ENCODE data around the gene COL1A2. TPM values are rescaled to one million over a fixed set of nuclear protein-coding genes. Genes with fewer than 3 reads are reported as not detected.

COL1A2 gene
- total RNA-seq, 1 experiment from 2014 or later, result 42.1 TPM

DNA sequence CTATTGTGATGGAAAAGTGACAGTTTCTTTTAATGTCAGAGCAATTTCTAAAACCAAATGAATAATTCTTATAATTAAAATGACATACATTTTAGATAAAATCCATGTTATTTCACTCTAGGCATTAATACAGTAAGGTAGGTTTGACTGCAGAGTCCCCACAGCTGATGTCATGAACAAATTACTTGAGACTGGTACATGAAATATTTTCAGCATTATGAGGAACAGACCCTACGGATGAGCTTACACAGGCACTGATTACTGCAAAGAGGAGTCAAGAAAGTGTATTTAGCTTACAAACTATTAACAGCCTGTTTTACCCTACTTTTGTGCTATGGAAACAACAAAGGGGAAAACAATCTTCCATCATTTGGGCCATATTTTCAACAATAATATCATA is 8.9 kb downstream of the COL1A2 start:
- Histone ChIP-seq H3K4me1 (ENCODE audit: insufficient read depth, low read length) (no peaks in the 10 kb centered on the region), H3K18ac (ENCODE audit: insufficient read length, low read depth, low read length) (no peak overlapping the region), H2BK120ac (ENCODE audit: low read depth, low read length, poor library complexity, severe bottlenecking) (no peak overlapping the region), H3K27me3 (ENCODE audit: insufficient read depth, low read length) (no peaks in the 10 kb centered on the region), H2BK5ac (ENCODE audit: insufficient read length, low read length) (no peak overlapping the region), H4K91ac (ENCODE audit: insufficient read length, low read depth, low read length) (no peak overlapping the region), H4K5ac (ENCODE audit: insufficient read length, low read depth, low read length) (no peak overlapping the region), H4K20me1 (ENCODE audit: control insufficient read depth, insufficient read depth, insufficient read length) (no peaks in the 10 kb centered on the region), H3K23me2 (ENCODE audit: insufficient read length, low read depth, low read length, poor library complexity, severe bottlenecking) (no peaks in the 10 kb centered on the region), H3K56ac (ENCODE audit: insufficient read length, low read depth, low read length) (no peak overlapping the region), H2BK12ac (ENCODE audit: insufficient read length, low read depth, low read length) (no peak overlapping the region), H3K4ac (ENCODE audit: low read depth, low read length) (no peak overlapping the region), H3K4me2 (ENCODE audit: insufficient read depth, insufficient read length, low read length) (no peak overlapping the region), H2BK15ac (ENCODE audit: low read depth, low read length) (no peak overlapping the region), H3K79me2 (ENCODE audit: insufficient read depth, low read length) (no peaks in the 10 kb centered on the region), H3T11ph (ENCODE audit: low read length) (no peak overlapping the region), H2AK5ac (ENCODE audit: insufficient read length, low read length) (no peak overlapping the region), H2AFZ (ENCODE audit: low read length) (no peak overlapping the region), H3K14ac (ENCODE audit: insufficient read depth, low read length) (no peak overlapping the region), H3K79me1 (ENCODE audit: insufficient read depth, low read depth, low read length, poor library complexity, severe bottlenecking) (no peaks in the 10 kb centered on the region), H3K27ac (ENCODE audit: insufficient read length, low read depth, low read length) (no peak overlapping the region), H4K8ac (replicated peaks; ENCODE audit: insufficient read length, low read depth, low read length) (no peak overlapping the region), H3K9me3 (ENCODE audit: control insufficient read depth, low read depth, low read length) (no peaks in the 10 kb centered on the region), H3K23ac (ENCODE audit: insufficient read length, low read depth, low read length) (no peak overlapping the region), H2BK20ac (ENCODE audit: low read depth, low read length, poor library complexity, severe bottlenecking) (no peak overlapping the region), H3K9ac (ENCODE audit: extremely low read depth, insufficient read length, low read length) (no peak overlapping the region)
- DNase-seq, result no peak
- Mint-ChIP-seq H3K4me1 (no peaks in the 10 kb centered on the region), H3K27ac (no peak overlapping the region), H3K27me3 (ENCODE audit: low read depth) (no peaks in the 10 kb centered on the region), H3K36me3 (ENCODE audit: insufficient read depth in 1 of 3, low read depth in 3 of 3) (peaks cover 1 to 66% (median 12%) of the 10 kb centered on the region in 3 experiments; a peak in 6 of 7 replicates), H3K4me3 (no peak overlapping the region), H3K9me3 (no peaks in the 10 kb centered on the region)
- no CpG with 5 or more reads among the region's 1 CpG for WGBS (ENCODE audit: extremely low coverage, insufficient read length, low lambda C conversion rate)
- TF ChIP-seq, protein P1, sequence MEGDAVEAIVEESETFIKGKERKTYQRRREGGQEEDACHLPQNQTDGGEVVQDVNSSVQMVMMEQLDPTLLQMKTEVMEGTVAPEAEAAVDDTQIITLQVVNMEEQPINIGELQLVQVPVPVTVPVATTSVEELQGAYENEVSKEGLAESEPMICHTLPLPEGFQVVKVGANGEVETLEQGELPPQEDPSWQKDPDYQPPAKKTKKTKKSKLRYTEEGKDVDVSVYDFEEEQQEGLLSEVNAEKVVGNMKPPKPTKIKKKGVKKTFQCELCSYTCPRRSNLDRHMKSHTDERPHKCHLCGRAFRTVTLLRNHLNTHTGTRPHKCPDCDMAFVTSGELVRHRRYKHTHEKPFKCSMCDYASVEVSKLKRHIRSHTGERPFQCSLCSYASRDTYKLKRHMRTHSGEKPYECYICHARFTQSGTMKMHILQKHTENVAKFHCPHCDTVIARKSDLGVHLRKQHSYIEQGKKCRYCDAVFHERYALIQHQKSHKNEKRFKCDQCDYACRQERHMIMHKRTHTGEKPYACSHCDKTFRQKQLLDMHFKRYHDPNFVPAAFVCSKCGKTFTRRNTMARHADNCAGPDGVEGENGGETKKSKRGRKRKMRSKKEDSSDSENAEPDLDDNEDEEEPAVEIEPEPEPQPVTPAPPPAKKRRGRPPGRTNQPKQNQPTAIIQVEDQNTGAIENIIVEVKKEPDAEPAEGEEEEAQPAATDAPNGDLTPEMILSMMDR (conservative IDR thresholded peaks at IDR 0.05), result no peak

All from H9 (cell line).